ENCODE results near the gene RELN.

- TF ChIP-seq CTCF (IDR thresholded peaks at IDR 0.05) (no peak), EP300 (IDR thresholded peaks at IDR 0.05) (no peak), POLR2A (IDR thresholded peaks at IDR 0.05) (no peak)
Observed at GRCh38 chr7:103649052-103649451, 340.4 kb downstream of the RELN start.
